Measurements from ENCODE around the gene LYRM4.
A peak's percentile ranks its signal among the peaks of the same experiment; 100 is the strongest.
"Not testable (repeated sequence)": the region's sequence is repeated elsewhere in the genome, so short reads cannot be mapped to it uniquely, and the experiment has no call there.

Gene LYRM4

GRCh38 chr6:5139828-5140771 lies 120.7 kb downstream of the LYRM4 start:
- DNase-seq: no peak

GRCh38 chr6:5138995-5139827 lies 121.5 kb downstream of the LYRM4 start:
- no peak for DNase-seq

- DNase-seq: no peak
Observed at GRCh38 chr6:5136851-5137250, 123.9 kb downstream of the LYRM4 start.

- DNase-seq: no peak
Observed at GRCh38 chr6:5135788-5136376, 124.9 kb downstream of the LYRM4 start.

GRCh38 chr6:5133943-5134342 lies 126.8 kb downstream of the LYRM4 start:
- no peak for DNase-seq

- peak; percentile 57 for DNase-seq
Observed at GRCh38 chr6:5132731-5133130, 128.0 kb downstream of the LYRM4 start.

- no peak for DNase-seq
Observed at GRCh38 chr6:5130135-5130866, 130.4 kb downstream of the LYRM4 start.

GRCh38 chr6:5128351-5128750 lies 132.4 kb downstream of the LYRM4 start:
- no peak for DNase-seq

- no peak for DNase-seq
Observed at GRCh38 chr6:5127106-5127687, 133.6 kb downstream of the LYRM4 start.

- no peak for DNase-seq
Observed at GRCh38 chr6:5126214-5126613, 134.5 kb downstream of the LYRM4 start.

GRCh38 chr6:5125152-5126006 lies 135.4 kb downstream of the LYRM4 start:
- DNase-seq: no peak

- no peak for DNase-seq
Observed at GRCh38 chr6:5124526-5124925, 136.2 kb downstream of the LYRM4 start.

- no peak for DNase-seq
Observed at GRCh38 chr6:5123296-5124143, 137.2 kb downstream of the LYRM4 start.

GRCh38 chr6:5122504-5123112 lies 138.1 kb downstream of the LYRM4 start:
- DNase-seq: no peak

GRCh38 chr6:5121956-5122355 lies 138.8 kb downstream of the LYRM4 start:
- DNase-seq: peak; percentile 84

- no peak for DNase-seq
Observed at GRCh38 chr6:5121479-5121878, 139.3 kb downstream of the LYRM4 start.

- DNase-seq: not testable (repeated sequence)
Observed at GRCh38 chr6:5120543-5120942, 140.2 kb downstream of the LYRM4 start.

GRCh38 chr6:5120011-5120410 lies 140.7 kb downstream of the LYRM4 start:
- DNase-seq: no peak

GRCh38 chr6:5119090-5119951 lies 141.4 kb downstream of the LYRM4 start:
- no peak for DNase-seq
